ENCODE results near the gene KIF19. TPM values are rescaled to one million over a fixed set of nuclear protein-coding genes. Genes with fewer than 3 reads are reported as not detected.

Gene KIF19
- polyA plus RNA-seq, 1 experiment = not detected

GRCh38 chr17:74340470-74341023, 14.5 kb downstream of the KIF19 start:
- Histone ChIP-seq H3K36me3 (ENCODE audit: control insufficient read depth, insufficient read depth, low read length) (no peaks in the 10 kb centered on the region), H3K27me3 (ENCODE audit: control insufficient read depth, insufficient read depth, low read length) (no peaks in the 10 kb centered on the region), H3K4me3 (ENCODE audit: low read depth, low read length) (no peak overlapping the region)
- CTCF ChIA-PET = no interaction called here
- no peak for TF ChIP-seq CTCF (IDR thresholded peaks at IDR 0.05; ENCODE audit: insufficient read depth, low read depth, low read length)
- POLR2A ChIA-PET = no interaction called here
- no peak for DNase-seq (ENCODE audit: low read depth)

GRCh38 chr17:74342224-74342623, 16.2 kb downstream of the KIF19 start:
- POLR2A ChIA-PET = no interaction called here
- CTCF ChIA-PET = no interaction called here
- DNase-seq (ENCODE audit: low read depth) = no peak
- no peaks in the 10 kb centered on the region for H3K36me3 ChIP-seq (ENCODE audit: control insufficient read depth, insufficient read depth, low read length)
- H3K4me3 ChIP-seq (ENCODE audit: low read depth, low read length) = no peak overlapping the region
- no peak for TF ChIP-seq CTCF (IDR thresholded peaks at IDR 0.05; ENCODE audit: insufficient read depth, low read depth, low read length)
- H3K27me3 ChIP-seq (ENCODE audit: control insufficient read depth, insufficient read depth, low read length) = 0 out of 2 replicates have a peak, but pooled peaks cover 2% of the 10 kb centered on the region

- Histone ChIP-seq H3K27me3 (ENCODE audit: control insufficient read depth, insufficient read depth, low read length) (0 out of 2 replicates have a peak, but pooled peaks cover 2% of the 10 kb centered on the region), H3K36me3 (ENCODE audit: control insufficient read depth, insufficient read depth, low read length) (no peaks in the 10 kb centered on the region), H3K4me3 (ENCODE audit: low read depth, low read length) (no peak overlapping the region)
- POLR2A ChIA-PET = no interaction called here
- no peak for TF ChIP-seq CTCF (IDR thresholded peaks at IDR 0.05; ENCODE audit: insufficient read depth, low read depth, low read length)
- CTCF ChIA-PET = no interaction called here
- no peak for DNase-seq (ENCODE audit: low read depth)
Measured at GRCh38 chr17:74343121-74343520, 17.1 kb downstream of the KIF19 start.

- Histone ChIP-seq H3K4me3 (ENCODE audit: low read depth, low read length) (no peak overlapping the region), H3K27me3 (ENCODE audit: control insufficient read depth, insufficient read depth, low read length) (0 out of 2 replicates have a peak, but pooled peaks cover 2% of the 10 kb centered on the region), H3K36me3 (ENCODE audit: control insufficient read depth, insufficient read depth, low read length) (no peaks in the 10 kb centered on the region)
- no peak for DNase-seq (ENCODE audit: low read depth)
- POLR2A ChIA-PET = no interaction called here
- CTCF ChIA-PET = no interaction called here
- no peak for TF ChIP-seq CTCF (IDR thresholded peaks at IDR 0.05; ENCODE audit: insufficient read depth, low read depth, low read length)
Measured at GRCh38 chr17:74343526-74344284, 17.7 kb downstream of the KIF19 start.

- no peak for TF ChIP-seq CTCF (IDR thresholded peaks at IDR 0.05; ENCODE audit: insufficient read depth, low read depth, low read length)
- CTCF ChIA-PET = no interaction called here
- no peaks in the 10 kb centered on the region for H3K36me3 ChIP-seq (ENCODE audit: control insufficient read depth, insufficient read depth, low read length)
- no peak for DNase-seq (ENCODE audit: low read depth)
- H3K27me3 ChIP-seq (ENCODE audit: control insufficient read depth, insufficient read depth, low read length) = 0 out of 2 replicates have a peak, but pooled peaks cover 2% of the 10 kb centered on the region
- H3K4me3 ChIP-seq (ENCODE audit: low read depth, low read length) = no peak overlapping the region
- POLR2A ChIA-PET = no interaction called here
Measured at GRCh38 chr17:74344658-74345057, 18.6 kb downstream of the KIF19 start.
